Islet of Langerhans (tissue), 1 donor: ENCODE data around the gene ZNF785.
"Not testable (repeated sequence)": the region's sequence is repeated elsewhere in the genome, so short reads cannot be mapped to it uniquely, and the experiment has no call there.

Experiments used
- FAIRE-seq: peaks from one replicate; lab custom pipeline; 2011; peaks lifted over from hg19 to GRCh38; lab: Jason Lieb, UNC

Gene ZNF785

GRCh38 chr16:30585400-30586191, at the start of gene ZNF785:
Gene ZNF785, minus strand, starts transcription at chr16:30585697. Its CDS starts 86 bp downstream, at chr16:30585611.
- FAIRE-seq, result peak; percentile 96

- no peak for FAIRE-seq
Measured at GRCh38 chr16:30633526-30633925, 48.0 kb upstream of the ZNF785 start.

GRCh38 chr16:30632454-30632853, 47.0 kb upstream of the ZNF785 start:
- FAIRE-seq, result not testable (repeated sequence)

GRCh38 chr16:30628628-30629540, 43.4 kb upstream of the ZNF785 start:
- no peak for FAIRE-seq

GRCh38 chr16:30626236-30626635, 40.7 kb upstream of the ZNF785 start:
- FAIRE-seq, result no peak

GRCh38 chr16:30623536-30624283, 38.2 kb upstream of the ZNF785 start:
- no peak for FAIRE-seq

GRCh38 chr16:30622455-30623032, 37.0 kb upstream of the ZNF785 start:
- no peak for FAIRE-seq

- no peak for FAIRE-seq
Measured at GRCh38 chr16:30621765-30622164, 36.3 kb upstream of the ZNF785 start.

GRCh38 chr16:30620169-30620568, 34.7 kb upstream of the ZNF785 start:
- no peak for FAIRE-seq

GRCh38 chr16:30619638-30620037, 34.1 kb upstream of the ZNF785 start:
- no peak for FAIRE-seq

- no peak for FAIRE-seq
Measured at GRCh38 chr16:30619202-30619601, 33.7 kb upstream of the ZNF785 start.

GRCh38 chr16:30615358-30616091, 30.0 kb upstream of the ZNF785 start:
- no peak for FAIRE-seq

- peak; percentile 74 for FAIRE-seq
Measured at GRCh38 chr16:30609926-30610839, 24.7 kb upstream of the ZNF785 start, which contains the start of gene ZNF689. Gene ZNF689, minus strand, starts transcription at chr16:30610389. Its CDS starts 348 bp downstream, at chr16:30610041.

GRCh38 chr16:30609002-30609925, 23.8 kb upstream of the ZNF785 start:
- FAIRE-seq, result no peak

GRCh38 chr16:30606004-30606403, 20.5 kb upstream of the ZNF785 start:
- FAIRE-seq, result no peak

- FAIRE-seq, result no peak
Measured at GRCh38 chr16:30605158-30605557, 19.7 kb upstream of the ZNF785 start.

- no peak for FAIRE-seq
Measured at GRCh38 chr16:30604316-30604947, 18.9 kb upstream of the ZNF785 start.

- FAIRE-seq, result no peak
Measured at GRCh38 chr16:30603945-30604315, 18.4 kb upstream of the ZNF785 start.
